ENCODE data around the gene TSC2.

The TSC2 gene

DNA sequence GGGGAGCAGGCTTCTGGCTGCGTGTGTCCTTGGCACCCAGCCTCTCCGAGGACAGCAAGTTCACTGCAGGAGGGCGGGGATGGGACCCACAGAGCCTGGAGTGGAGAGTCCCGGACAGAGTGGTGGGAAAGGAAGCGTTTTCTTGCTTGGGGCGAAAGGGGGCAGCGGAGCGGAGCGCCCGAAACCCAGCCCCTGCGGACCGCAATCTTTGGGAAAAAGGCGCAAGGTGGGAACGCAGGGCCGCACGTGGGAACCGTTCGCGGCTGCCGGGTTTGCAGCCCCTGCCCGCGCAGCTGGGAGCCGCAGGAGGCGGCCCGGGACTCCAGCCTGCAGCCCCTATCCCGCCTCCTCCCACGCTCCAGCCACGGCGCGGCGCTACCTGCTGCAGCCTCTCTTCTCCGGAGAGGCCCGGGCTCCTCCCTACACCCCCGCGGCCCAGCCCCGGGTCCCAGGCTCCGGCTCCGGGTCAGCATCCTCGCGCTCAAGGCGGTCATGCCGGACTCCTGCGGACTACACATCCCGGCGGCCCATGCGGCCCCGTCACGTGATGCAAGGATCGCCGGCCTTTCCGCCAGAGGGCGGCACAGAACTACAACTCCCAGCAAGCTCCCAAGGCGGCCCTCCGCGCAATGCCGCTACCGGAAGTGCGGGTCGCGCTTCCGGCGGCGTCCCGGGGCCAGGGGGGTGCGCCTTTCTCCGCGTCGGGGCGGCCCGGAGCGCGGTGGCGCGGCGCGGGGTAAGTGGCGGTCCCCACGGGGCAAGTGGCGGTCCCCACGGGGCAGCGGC lies at the start of gene TSC2, which contains the start of gene NTHL1:
Gene TSC2, plus strand, starts transcription at position 656 of the 786 bp plus-strand sequence. CDS start 631 bp downstream, outside the sequence.
Gene NTHL1, minus strand, starts transcription at position 505 of the 786 bp plus-strand sequence. Its CDS starts 11 bp downstream, at position 494.
- peak; percentile 78 for DNase-seq

DNA sequence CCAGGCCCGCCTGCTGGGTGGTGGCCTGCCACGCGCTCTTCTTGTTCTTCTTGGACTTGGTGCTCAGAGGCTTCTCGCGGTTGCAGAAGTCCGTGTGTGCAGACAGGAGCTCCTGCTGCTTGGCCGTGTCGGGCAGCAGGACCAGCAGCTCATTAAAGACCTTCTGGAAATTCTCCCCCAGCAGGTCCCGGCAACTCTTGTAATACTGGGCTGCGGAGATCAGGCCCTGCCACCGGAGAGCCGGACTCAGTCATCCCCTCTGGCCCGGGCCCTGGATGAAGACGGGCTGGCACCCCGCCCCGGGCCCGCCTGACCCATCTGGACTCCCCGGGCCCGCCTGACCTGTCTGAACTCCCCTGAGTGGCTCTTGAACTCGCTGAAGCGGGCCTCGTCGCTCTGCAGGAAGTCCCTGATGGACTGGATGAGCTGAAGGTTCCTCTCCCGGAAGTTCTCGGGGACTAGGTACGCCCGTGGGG lies 49.4 kb upstream of the TSC2 start:
- DNase-seq, result no peak

DNA sequence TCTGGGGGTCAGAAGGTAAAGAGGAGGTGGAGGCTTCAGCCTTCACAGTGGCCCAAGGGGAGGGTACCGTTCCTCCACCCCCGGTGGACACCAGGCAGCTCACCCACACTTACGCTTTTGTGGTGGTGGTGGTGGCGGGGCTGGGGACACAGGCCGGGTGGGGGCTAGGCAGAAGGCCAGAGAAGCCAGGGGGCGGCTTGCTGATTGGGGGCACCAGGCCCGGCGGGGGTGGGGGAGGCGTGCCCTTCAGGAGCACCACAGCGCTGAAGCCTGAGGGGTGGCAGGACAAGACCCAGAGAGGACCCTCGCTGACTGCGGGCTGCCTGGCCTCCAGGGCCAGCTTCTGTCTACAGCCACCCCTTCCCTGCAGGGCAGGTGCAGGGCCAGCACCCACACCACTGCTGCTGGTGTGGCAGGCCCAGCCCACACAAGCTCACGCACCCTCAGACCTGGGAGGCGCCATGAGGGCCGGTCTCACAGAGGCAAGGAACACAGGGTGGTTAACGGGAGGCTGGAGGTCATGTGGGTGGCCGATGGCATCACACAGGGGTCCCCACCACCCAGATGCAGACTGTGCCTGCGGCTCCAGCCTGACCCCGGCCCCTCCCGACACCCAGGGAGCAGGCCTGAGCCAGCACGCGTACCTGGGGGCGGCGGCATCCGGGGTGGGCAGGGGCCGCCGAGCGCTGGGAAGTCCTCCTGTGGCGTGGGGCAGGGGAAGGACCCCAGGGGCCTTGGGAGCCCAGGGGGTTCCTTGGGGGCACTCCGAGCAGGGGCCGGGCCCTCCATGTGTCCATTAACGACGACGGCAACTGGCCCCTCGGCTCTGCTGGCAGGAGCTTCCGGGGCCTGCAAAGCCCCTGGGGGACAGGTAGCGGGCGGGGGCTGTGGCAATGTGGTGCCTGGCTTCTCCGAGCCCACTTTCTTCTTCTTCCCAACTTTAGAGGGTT lies 48.7 kb upstream of the TSC2 start:
- DNase-seq, result no peak

DNA sequence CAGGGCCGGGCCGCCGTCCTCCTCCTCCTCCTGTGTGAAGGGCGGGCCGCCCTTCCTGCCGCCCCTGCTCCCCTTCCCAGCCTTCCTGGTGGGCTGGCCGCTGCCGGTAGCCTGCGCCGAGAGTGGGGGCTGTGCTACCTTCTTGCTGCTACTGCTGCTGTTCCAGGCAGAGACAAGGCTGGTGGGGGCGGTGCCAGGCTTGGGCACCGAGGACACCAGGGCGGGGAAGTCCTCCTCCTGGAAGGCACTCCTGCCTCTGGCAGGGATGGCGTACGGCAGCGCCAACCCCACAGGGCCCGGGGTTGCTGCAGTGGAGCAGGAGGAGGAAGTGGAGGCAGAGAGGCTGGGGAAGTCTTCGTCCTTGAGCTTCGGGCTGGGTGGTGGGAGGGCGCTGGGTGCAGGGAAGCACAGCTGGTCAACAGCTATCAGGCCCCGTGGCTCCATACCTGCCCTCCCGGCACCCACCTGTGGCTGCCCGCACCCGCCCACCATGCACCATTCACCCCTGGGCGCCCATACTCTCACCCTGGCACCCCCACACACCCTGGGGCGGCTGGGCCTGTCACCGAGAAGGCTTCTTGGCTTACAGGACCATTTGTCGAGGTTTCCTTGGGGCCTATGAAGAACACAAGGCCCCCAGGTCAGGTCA lies 47.8 kb upstream of the TSC2 start:
- no peak for DNase-seq

DNA sequence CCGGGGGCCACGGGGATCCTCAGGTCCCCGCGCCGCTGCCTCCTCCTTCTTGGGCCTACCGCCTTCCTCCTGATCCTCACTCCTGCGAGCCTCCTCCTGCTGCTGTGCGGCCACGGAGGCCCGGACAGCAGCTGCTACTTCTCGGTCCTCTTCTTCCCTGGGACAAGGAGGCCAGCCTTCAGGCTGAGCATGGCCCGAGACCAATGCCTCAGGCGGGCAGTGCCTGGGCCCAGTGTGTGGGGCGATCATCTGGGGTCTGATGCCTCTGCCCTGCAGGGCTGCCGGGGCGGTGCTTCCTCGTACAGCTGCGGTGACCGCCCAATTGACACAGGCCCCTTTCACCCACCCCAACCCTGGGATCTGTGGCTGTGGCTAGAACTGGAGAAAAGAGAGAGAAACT lies 46.8 kb upstream of the TSC2 start:
- DNase-seq, result no peak

DNA sequence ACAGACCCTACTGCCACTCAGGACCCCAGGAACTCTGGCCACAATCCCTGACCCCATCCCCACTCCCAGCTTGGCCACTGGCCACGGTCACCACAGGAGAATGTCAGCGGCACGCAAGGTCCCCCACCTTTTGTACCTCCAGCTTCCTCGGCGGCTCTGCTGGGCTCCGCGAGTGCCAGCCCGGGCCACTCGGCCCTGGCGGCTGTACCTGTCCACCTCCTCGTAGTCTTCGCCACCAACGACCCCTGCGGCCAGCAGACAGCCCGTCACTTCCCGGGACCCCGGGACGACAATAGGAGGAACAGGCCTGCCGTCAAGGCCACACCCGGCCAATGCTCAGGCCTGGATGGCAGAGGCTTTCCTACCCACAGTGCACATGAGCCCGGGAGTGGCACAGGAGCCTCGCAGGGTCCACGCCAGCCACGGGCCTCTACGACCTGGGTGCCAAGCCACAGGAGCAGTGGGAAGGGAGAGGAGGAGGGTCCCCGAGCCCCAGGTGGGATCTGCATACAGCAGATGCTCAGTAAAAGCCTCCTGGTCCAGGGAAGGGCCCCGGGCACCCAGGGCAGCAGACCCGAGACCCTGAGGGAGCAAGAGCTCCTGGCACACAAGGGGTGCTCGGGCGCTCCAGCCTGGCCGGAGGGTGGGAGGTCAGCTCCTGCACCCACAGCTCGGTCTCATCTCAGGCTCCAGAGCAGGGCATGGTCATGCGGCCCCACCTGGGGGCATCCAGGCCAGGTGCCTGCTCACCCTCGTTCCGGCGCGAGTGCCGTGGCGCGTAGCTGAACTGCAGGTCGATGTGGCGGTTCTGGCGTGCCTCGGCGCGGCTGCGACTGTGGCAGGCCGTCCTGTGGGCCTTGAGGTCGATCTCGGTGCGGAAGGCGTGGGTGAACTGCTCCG lies 46.1 kb upstream of the TSC2 start:
- DNase-seq, result no peak

DNA sequence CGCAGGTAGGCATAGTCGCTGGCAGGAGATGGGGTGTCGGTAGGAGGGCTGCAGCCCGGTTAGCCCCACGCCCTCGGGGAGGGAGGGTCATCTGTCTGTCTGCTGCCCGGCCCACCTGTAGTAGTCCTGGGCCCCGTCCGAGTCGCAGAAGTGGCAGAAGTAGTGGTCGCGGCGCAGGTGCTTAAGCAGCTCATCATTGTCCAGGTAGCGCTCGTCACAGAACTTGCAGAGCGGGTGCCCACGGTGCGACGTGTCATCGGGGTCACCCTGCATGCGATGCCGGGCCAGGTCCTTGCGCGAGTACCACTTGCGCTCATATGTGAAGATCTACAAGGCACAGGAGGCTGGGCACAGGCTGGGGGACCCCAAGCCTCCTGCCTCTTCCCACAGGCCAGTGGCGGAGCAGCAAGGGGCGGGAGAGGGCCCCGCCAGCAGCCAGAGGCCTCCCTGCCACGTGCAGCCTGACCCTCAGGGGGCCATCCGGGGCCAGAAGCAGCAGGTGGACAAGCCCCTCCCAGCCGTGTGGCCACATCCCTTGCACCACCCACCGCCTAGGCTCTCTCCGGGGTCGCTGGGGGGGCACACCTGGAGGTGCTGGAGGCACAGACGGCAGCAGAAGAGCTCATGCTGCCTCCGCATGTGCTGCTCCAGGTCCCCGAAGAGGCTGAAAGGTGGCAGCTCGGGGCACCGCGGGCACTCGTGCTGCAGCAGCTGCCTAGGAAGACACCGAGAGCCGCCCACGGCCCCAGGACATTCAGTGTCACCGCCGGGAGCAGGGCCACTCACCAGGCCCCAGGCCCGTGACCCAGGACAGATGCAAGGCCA lies 45.2 kb upstream of the TSC2 start:
- DNase-seq, result no peak

DNA sequence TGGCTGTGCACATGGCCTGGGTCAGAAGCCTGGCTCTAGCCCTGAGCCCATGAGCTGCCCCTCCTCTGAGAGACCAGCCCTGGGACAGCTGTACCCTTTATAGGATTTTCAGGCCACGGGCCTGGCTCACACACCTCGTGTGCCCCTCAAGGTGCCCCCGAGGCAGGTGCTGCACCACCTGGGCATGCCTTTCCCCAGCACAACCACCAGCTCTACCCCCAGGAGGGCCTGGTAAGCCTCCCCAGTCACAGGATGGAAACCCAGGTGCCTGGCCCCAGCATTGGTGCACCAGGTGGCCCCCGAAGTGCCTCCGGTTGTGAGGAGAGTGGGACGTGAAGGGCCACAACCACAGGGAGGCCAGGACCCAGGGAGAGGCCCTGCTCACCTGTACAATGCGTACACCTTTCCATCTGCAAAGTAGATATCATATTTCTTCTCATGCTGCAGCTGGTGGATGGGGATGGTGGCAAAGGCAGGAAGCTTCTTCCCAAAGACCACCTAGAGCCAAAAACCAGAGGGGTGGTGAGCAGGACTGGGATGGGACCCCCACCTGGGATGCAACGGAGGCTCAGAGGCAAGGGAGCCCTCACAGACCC lies 44.5 kb upstream of the TSC2 start:
- no peak for DNase-seq

DNA sequence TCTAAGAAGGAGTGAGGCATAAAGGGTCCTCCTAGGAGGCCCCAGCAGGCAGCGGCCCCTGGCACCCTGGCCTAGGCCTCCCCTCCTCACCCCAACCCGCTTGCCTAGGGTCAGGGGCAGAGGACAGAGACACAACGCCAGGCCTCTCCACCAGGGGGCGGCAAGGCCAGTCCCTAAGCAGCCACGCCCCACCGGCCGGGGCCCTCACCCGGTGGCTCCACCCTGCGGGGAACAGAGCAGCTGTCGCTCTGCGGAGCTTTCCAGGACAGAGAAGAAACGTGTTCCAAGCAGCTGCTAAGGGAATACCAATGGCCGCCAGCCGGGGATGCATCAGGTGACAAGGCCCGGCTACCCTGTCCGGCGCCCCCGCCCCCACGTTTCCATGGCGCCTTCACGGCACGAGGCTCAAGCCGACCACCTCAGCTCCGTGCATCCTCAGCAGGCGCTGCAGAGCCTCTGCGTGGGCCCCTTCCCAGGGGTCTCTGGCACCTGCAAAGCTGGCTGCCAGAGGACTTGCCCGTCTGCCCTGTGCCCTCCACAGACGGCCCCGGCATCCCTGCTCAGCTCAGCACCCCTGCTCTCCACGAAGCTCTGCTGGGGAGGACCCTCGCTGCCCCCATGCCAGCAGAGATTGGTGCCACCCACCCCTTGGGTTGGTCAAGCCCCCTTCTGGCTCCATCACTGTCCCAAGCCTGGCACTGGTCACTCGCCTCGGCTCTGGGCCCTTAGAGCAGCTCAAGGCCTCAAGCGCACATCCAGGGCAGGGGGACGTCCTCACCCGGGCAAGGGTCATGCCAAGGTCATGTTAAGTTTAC lies 43.8 kb upstream of the TSC2 start:
- DNase-seq, result peak; percentile 88

DNA sequence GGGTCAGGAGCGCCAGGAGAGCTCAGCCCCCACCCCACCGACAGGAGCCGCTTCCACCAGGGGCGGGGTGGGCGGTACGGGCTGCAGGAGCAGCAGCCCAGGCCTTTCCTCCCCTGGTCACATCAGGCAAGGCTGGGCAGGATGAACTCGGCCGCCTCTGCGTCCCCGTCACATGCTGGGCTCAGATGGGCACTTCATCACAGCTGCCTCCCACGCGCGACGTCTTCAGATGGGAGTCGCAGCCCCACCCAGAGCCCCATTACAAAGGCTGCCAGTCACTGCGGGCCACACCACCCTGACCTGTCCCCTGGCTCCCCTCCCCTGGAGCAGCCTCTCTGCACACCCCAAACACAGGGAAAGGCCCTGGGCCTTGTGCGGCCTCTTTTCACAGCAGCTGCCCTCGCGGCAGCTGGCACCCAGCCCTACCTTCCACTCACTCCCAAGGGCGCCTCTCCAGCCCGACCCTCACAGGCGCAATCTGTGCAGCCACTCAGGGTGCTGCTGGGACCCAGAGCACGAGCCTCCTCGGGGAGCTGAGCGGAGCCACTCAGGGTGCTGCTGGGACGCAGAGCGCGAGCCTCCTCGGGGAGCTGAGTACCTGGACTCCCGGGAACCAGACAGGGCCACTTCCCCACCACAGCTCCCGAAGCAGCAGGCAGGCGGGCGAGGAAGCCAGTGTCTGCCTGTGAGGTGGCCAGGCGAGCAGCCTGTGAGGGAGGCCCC lies 42.8 kb upstream of the TSC2 start:
- DNase-seq, result no peak

DNA sequence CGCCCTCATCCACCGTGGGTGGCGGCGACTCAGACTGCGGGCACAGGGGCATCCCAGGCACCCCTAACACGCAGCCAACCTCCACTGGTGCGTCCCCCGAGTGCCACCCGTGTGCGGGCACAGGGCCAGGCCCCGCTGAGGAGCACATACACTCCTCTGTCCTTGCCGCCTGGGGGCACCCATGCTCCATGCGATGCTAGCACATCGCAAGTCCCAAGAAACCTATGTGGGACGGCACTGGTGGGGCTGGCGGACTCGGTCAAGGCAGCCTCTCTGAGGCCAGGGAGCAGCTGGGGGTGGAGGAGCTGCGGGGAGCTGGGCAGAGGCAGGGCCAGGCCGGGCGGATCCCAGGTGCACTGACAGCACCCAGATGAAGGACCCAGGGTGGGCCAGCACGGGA lies 42.1 kb upstream of the TSC2 start:
- peak; percentile 39 for DNase-seq

DNA sequence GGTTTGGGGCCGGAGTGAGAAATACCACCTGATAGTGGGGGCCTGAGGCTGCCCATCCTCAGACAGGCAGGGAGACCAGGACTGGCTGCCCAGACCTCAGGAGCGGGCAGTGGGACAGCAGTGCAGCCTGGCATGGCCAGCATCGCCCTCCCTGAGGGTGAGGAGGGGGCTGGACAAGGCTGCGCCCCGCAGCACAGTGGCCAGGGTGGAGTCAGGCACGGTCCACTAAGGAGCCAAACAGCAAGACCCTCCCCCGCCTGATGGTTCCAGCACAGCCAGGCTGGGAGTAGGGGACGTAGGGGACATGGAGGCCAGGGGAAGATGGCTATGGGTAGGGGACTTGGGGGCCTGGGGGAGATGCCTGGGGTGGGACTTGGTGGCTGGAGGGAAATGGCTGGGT lies 41.5 kb upstream of the TSC2 start:
- no peak for DNase-seq

DNA sequence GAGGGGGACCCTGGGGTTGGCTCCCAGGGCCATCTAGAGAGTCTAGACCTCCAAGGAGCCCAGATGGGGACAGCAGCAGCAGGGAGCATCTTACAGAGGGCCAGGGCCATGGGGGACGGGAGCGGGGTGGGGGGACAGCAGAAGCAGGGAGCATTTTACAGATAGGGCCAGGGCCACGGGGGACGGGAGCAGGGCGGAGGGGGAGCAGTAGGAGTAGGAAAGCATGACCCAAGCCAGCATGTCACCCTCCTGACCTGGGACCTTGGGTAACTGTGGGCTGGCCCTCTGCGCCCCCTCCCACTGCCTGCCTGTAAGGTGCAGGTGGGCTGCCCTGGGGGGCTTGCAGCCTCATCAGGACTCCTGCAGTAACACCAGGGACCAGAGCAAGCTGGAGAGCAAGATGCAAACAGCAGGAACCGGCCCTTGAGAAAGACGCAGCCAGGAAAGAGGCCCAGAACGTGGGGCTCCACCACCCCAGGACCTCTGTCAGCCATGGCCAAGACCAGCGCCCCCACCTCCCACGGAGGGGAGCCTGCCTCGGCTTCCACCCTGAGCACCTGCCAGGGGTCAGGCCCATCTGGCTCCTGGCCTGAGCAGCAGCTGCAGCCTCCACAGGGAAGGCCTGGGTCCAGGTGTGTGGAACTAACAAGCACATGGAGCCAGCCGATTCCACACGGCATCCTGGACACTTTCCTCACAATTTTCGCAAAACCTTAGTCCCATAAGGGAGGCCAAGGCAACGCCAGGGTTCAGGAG lies 40.5 kb upstream of the TSC2 start:
- no peak for DNase-seq

DNA sequence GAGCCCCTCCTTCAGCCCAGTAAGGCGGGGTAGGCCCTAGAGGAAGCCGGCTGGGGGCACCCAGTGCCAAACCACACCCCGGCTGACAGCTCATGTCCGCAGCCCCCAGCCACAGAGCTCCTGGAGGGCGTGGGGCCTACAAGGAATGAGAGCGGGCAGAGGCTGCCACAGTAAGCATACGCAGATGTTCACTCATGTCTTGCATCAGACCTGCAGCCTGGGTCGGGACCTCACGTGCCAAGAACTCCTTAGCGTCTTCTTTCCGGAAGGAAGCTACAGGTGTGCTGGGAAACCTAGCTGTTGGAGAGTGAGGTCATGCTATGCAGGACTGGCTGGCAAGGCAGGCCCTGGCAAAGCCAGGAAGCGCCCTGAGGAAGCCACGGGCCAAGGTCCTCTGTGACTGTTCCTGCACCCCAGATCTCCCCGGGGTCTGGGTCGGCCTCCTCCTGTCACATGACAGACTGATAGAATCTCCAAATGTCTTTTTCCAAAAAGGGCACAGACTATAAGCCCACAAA lies 39.7 kb upstream of the TSC2 start:
- no peak for DNase-seq

DNA sequence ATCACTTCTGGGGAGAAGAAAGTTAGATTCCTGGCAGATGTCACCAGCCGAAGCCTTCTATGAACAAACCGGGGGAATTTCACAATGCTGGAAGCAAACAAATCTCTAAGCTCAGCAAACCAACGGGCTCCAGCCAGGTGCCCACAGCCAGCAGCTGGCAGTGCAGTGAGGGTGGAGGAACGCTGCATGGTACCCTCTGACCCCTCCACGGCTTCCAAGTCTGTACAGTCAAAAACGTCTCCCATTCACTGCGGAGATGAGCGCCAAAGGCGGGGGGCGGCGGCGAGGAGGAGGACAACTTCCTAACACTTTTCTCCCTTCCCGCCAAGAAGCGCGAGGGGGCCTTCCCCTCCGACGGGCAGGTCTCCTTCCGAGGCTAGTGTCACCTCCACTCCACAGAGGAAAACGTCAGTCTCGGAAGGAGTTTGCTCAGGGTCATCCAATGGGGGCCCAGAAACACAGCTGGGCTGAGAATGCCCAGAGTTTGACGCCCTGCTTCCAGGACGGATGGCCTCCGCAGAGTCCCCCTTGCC lies 39.1 kb upstream of the TSC2 start:
- DNase-seq, result no peak

DNA sequence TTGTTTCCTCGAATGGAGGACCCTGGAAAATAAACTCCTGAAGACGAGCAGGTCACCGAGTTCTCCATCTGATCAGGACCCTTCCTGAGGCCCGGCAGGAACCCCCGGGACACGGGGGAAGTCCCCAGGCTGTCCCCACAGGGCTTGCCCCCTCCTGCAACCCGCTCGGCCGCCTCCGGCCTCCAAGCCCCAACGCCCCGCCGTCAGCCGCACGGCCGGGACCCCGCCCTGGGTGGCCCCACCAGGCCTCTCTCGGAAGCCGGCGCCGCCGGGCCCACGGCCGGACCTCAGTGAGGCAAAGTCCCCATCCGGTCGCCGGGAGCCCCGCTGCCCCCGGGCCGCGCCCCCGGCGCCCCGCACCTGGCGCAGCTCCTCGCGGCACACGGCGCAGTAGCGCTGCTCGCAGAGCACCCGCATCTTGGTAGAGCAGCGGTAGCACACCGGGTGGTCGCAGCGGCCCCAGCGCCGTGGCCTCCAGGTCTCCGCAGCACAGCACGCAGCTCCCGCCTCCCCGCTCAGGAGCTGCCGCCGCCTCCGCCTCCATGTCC lies 38.5 kb upstream of the TSC2 start:
- DNase-seq, result no peak

DNA sequence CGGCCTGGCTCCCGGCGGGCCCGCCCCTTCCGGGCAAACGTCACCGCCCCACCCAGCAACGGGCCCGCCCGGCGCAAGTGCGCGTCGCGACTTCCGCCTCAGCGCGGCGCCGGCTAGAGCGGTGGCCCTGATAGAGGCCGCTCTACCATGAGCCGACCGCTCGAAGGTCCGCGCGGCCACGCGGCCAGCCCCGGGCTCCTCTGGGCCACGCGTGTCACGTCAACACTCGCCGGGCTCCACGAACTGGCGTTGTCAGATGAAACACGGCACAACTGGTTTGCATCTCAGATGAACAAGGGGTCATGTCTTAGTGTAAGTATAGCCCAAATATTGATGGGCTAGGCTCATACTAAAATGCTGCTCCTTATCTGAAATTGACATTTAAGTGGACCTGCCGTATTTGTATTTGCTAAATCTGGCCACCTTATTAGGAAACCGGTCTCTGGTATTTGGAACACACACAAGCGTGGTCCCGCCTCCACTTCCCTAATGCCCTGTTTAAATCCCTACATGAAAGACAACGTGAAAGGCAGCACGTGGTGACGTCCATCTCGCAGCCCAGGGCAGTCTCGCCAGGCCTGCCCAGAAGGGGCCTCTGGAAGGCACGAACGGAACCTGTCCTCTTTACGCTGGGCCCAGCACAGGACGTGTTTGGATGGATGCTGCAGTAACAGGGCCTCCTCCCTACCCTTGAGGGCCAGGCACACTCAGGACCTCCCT lies 37.8 kb upstream of the TSC2 start, which contains the start of gene ZNF598:
Gene ZNF598, minus strand, starts transcription at position 31 of the 720 bp plus-strand sequence.
- peak; percentile 49 for DNase-seq
